IPS DF 19.7 (cell line): Measurements from ENCODE around the gene DEGS1.

Experiments used
- DNase-seq: peaks from one replicate; pipeline ENCODE4 v3.0.0-alpha.2; 2013; ENCODE audit warnings: low read depth, low spot score

DEGS1 gene

GRCh38 chr1:224182866-224183590, at the start of gene DEGS1:
TSS of gene DEGS1 (plus strand) at chr1:224183240. CDS start at chr1:224183337, 97 bp downstream.
- DNase-seq = no peak

- DNase-seq = no peak
Observed at GRCh38 chr1:224133741-224134299, 49.2 kb upstream of the DEGS1 start.

- no peak for DNase-seq
Observed at GRCh38 chr1:224137518-224137917, 45.5 kb upstream of the DEGS1 start.

GRCh38 chr1:224138198-224138597, 44.8 kb upstream of the DEGS1 start:
- DNase-seq = no peak

GRCh38 chr1:224141693-224142092, 41.3 kb upstream of the DEGS1 start:
- DNase-seq = no peak

GRCh38 chr1:224149709-224150108, 33.3 kb upstream of the DEGS1 start:
- DNase-seq = no peak

- DNase-seq = no peak
Observed at GRCh38 chr1:224151117-224151516, 31.9 kb upstream of the DEGS1 start.

- no peak for DNase-seq
Observed at GRCh38 chr1:224157316-224157715, 25.7 kb upstream of the DEGS1 start.

GRCh38 chr1:224159541-224159940, 23.5 kb upstream of the DEGS1 start:
- DNase-seq = no peak

- DNase-seq = no peak
Observed at GRCh38 chr1:224160171-224160682, 22.8 kb upstream of the DEGS1 start.

- no peak for DNase-seq
Observed at GRCh38 chr1:224162768-224163167, 20.3 kb upstream of the DEGS1 start.

- no peak for DNase-seq
Observed at GRCh38 chr1:224163311-224163710, 19.7 kb upstream of the DEGS1 start.

- DNase-seq = no peak
Observed at GRCh38 chr1:224168859-224169380, 14.1 kb upstream of the DEGS1 start.

GRCh38 chr1:224169718-224170270, 13.2 kb upstream of the DEGS1 start:
- DNase-seq = no peak

- no peak for DNase-seq
Observed at GRCh38 chr1:224170343-224170742, 12.7 kb upstream of the DEGS1 start.

- DNase-seq = no peak
Observed at GRCh38 chr1:224170748-224171478, 12.1 kb upstream of the DEGS1 start.

GRCh38 chr1:224172229-224172628, 10.8 kb upstream of the DEGS1 start:
- no peak for DNase-seq

GRCh38 chr1:224173523-224173922, 9.5 kb upstream of the DEGS1 start:
- DNase-seq = no peak

- no peak for DNase-seq
Observed at GRCh38 chr1:224175617-224176016, 7.4 kb upstream of the DEGS1 start.

- DNase-seq = no peak
Observed at GRCh38 chr1:224177356-224177999, 5.6 kb upstream of the DEGS1 start.

- no peak for DNase-seq
Observed at GRCh38 chr1:224178894-224179293, 4.1 kb upstream of the DEGS1 start.
